Measurements from ENCODE around the gene ZNF488.

ZNF488 gene

GRCh38 chr10:47326927-47327330 is 57.2 kb downstream of the ZNF488 start:
- DNase-seq = no peak

- DNase-seq = no peak
These were observed 57.7 kb downstream of the ZNF488 start for GRCh38 chr10:47326306-47326926.

GRCh38 chr10:47325303-47326291 is 58.5 kb downstream of the ZNF488 start:
- no peak for DNase-seq

GRCh38 chr10:47323636-47324296 is 60.3 kb downstream of the ZNF488 start:
- no peak for DNase-seq

- no peak for DNase-seq
These were observed 61.0 kb downstream of the ZNF488 start for GRCh38 chr10:47323087-47323486.

GRCh38 chr10:47322300-47323061 is 61.6 kb downstream of the ZNF488 start, which contains the start of gene GDF2:
Gene GDF2, plus strand, starts transcription at chr10:47322454. Its CDS starts 215 bp downstream, at chr10:47322669.
- no peak for DNase-seq

- DNase-seq = no peak
These were observed 62.4 kb downstream of the ZNF488 start for GRCh38 chr10:47321521-47322195.

GRCh38 chr10:47320812-47321211 is 63.3 kb downstream of the ZNF488 start:
- DNase-seq = no peak

- DNase-seq = no peak
These were observed 64.3 kb downstream of the ZNF488 start for GRCh38 chr10:47319784-47320183.

GRCh38 chr10:47318706-47319105 is 65.4 kb downstream of the ZNF488 start:
- DNase-seq = peak; percentile 4

- no peak for DNase-seq
These were observed 66.8 kb downstream of the ZNF488 start for GRCh38 chr10:47317251-47317650.

- no peak for DNase-seq
These were observed 68.0 kb downstream of the ZNF488 start for GRCh38 chr10:47316131-47316530.

Data from fibroblast of skin of scalp (primary cell).